HepG2 (cell line): ENCODE results near the gene CA7. TPM values are rescaled to one million over a fixed set of nuclear protein-coding genes. Genes with fewer than 3 reads are reported as not detected.
A peak's percentile ranks its signal among the peaks of the same experiment; 100 is the strongest.

ENCODE experiments used
- EED ChIP-seq: sonication (generic); formaldehyde crosslinking; IDR thresholded peaks from 2 replicates; pipeline ENCODE4 v1.5.0; 2020; ENCODE audit warnings: mild to moderate bottlenecking, missing genetic modification reagents
- GABPB1 ChIP-seq: IDR thresholded peaks from 2 replicates; pipeline ENCODE4 v1.6.1; 2016; ENCODE audit warnings: mild to moderate bottlenecking, missing genetic modification reagents, moderate library complexity, missing compliant biosample characterization
- KDM3A ChIP-seq: IDR thresholded peaks from 2 replicates; pipeline ENCODE4 v1.6.1; 2018; ENCODE audit warnings: low read depth, missing compliant biosample characterization
- LRRFIP1 ChIP-seq: sonication (generic); formaldehyde crosslinking; conservative IDR thresholded peaks from 2 replicates; pipeline ENCODE4 v1.4.0; 2020; ENCODE audit warnings: missing genetic modification reagents
- PHF21A ChIP-seq: sonication (generic); formaldehyde crosslinking; IDR thresholded peaks from 2 replicates; pipeline ENCODE4 v1.5.0; 2020; ENCODE audit warnings: mild to moderate bottlenecking, missing genetic modification reagents
- REST ChIP-seq, 2 experiments: IDR thresholded peaks; 2 replicates each; pipeline ENCODE4 v1.6.1; 2011 to 2012; ENCODE audit warnings: low read length in 2 of 2, borderline replicate concordance in 1 of 2, low read depth in 1 of 2, mild to moderate bottlenecking in 1 of 2, moderate library complexity in 1 of 2
- SRSF4 ChIP-seq: fragments of 200-400 bp; formaldehyde crosslinking; IDR thresholded peaks from one replicate; pipeline ENCODE4 v1.6.1; 2018; ENCODE audit warnings: mild to moderate bottlenecking, low read depth, low read length, moderate library complexity; ENCODE audit not compliant: poor library complexity, severe bottlenecking
- ZBTB14 ChIP-seq: sonication (generic); formaldehyde crosslinking; IDR thresholded peaks from 2 replicates; pipeline ENCODE4 v1.4.0; 2020; ENCODE audit warnings: missing genetic modification reagents
- ZNF121 ChIP-seq: sonication (generic); formaldehyde crosslinking; IDR thresholded peaks from 2 replicates; pipeline ENCODE4 v1.5.0; 2020; ENCODE audit warnings: mild to moderate bottlenecking, missing genetic modification reagents
- ZNF263 ChIP-seq: sonication (generic); formaldehyde crosslinking; IDR thresholded peaks from 2 replicates; pipeline ENCODE4 v1.4.0; 2020; ENCODE audit warnings: missing genetic modification reagents
- ZNF383 ChIP-seq: sonication (generic); formaldehyde crosslinking; IDR thresholded peaks from 2 replicates; pipeline ENCODE4 v1.4.0; 2020; ENCODE audit warnings: missing genetic modification reagents, mild to moderate bottlenecking, borderline replicate concordance
- ZNF549 ChIP-seq: sonication (generic); formaldehyde crosslinking; IDR thresholded peaks from 2 replicates; pipeline ENCODE4 v1.5.0; 2020; ENCODE audit warnings: missing genetic modification reagents
- ZNF556 ChIP-seq: sonication (generic); formaldehyde crosslinking; IDR thresholded peaks from 2 replicates; pipeline ENCODE4 v1.4.0; 2020; ENCODE audit warnings: mild to moderate bottlenecking, missing genetic modification reagents, borderline replicate concordance
- ZNF678 ChIP-seq: sonication (generic); formaldehyde crosslinking; IDR thresholded peaks from 2 replicates; pipeline ENCODE4 v1.4.0; 2020; ENCODE audit warnings: mild to moderate bottlenecking, missing genetic modification reagents
- ZNF704 ChIP-seq: sonication (generic); formaldehyde crosslinking; IDR thresholded peaks from 2 replicates; pipeline ENCODE4 v1.8.1; 2023; ENCODE audit warnings: mild to moderate bottlenecking, inconsistent platforms, moderate library complexity, missing genetic modification reagents, borderline replicate concordance
- ZNF746 ChIP-seq: sonication (generic); formaldehyde crosslinking; IDR thresholded peaks from 2 replicates; pipeline ENCODE4 v1.8.0; 2022; ENCODE audit warnings: mild to moderate bottlenecking, missing genetic modification reagents
- ZNF784 ChIP-seq: sonication (generic); formaldehyde crosslinking; IDR thresholded peaks from 2 replicates; pipeline ENCODE4 v1.5.1; 2020; ENCODE audit warnings: missing genetic modification reagents, mild to moderate bottlenecking, borderline replicate concordance
- ZNF841 ChIP-seq: sonication (generic); formaldehyde crosslinking; IDR thresholded peaks from 2 replicates; pipeline ENCODE4 v1.8.1; 2023; ENCODE audit warnings: missing genetic modification reagents, borderline replicate concordance
- ZSCAN25 ChIP-seq: sonication (generic); formaldehyde crosslinking; IDR thresholded peaks from 2 replicates; pipeline ENCODE4 v1.8.0; 2022; ENCODE audit warnings: mild to moderate bottlenecking, missing genetic modification reagents
- polyA plus RNA-seq, 8 experiments: library from polyadenylated mRNA; depleted of rRNA in 3 of 8; stranded (reverse) in 7 of 8; unstranded in 1 of 8; fragments of >200 nt; fragmentation: Illumina TruSeq in 4 of 8; extraction: Trizol in 4 of 8; gene quantifications; 2 replicates each; pipeline versions ENCODE4 v1.2.1 to v1.2.3, GENCODE V29; 2011 to 2016; ENCODE audit warnings: low read depth in 4 of 8, missing spikeins in 1 of 8, mixed read lengths in 1 of 8; ENCODE audit not compliant: insufficient read depth in 1 of 8
- total RNA-seq, 5 experiments: library from RNA; depleted of rRNA; stranded (reverse); fragments of >200 nt; fragmentation: Illumina TruSeq; extraction: Trizol; gene quantifications; 2 replicates each; pipeline ENCODE4 v1.2.3, GENCODE V29; 2016; ENCODE audit warnings: low read depth in 1 of 5

Gene CA7
- total and polyA plus RNA-seq, 2 of the 13 experiments (the other 11 are each of a cell fraction or from before 2014, with no cell fraction given): not detected

- TF ChIP-seq ZNF841 (CRISPR knock-in tag): no peak
- no peak for TF ChIP-seq ZNF263
- no peak for TF ChIP-seq ZNF746 (CRISPR knock-in tag)
- no peak for TF ChIP-seq ZNF784 (CRISPR knock-in tag)
- no peak for TF ChIP-seq ZBTB14
- TF ChIP-seq SRSF4: no peak
- no peak for TF ChIP-seq ZNF383 (CRISPR knock-in tag)
- TF ChIP-seq PHF21A (CRISPR knock-in tag): no peak
- TF ChIP-seq LRRFIP1: 0 out of 2 replicates have a peak, but pooled peaks have one; percentile 45
- no peak for TF ChIP-seq EED (CRISPR knock-in tag)
- TF ChIP-seq ZNF556: no peak
- no peak for TF ChIP-seq ZSCAN25 (CRISPR knock-in tag)
- no peak for TF ChIP-seq ZNF121 (CRISPR knock-in tag)
- TF ChIP-seq ZNF549: no peak
- peak; percentile 86 for TF ChIP-seq KDM3A
- no peak for TF ChIP-seq ZNF704 (CRISPR knock-in tag)
- TF ChIP-seq REST (IDR thresholded peaks at IDR 0.05; ENCODE audit: borderline replicate concordance in 1 of 2, low read depth in 1 of 2, low read length in 2 of 2): no peak
- peak; percentile 31; the same call in 1 of the 2 replicates for TF ChIP-seq GABPB1 (CRISPR knock-in tag)
- TF ChIP-seq ZNF678 (CRISPR knock-in tag): 0 out of 2 replicates have a peak, but pooled peaks have one; percentile 18
Observed at GRCh38 chr16:66894948-66895688, 50.9 kb downstream of the CA7 start (continued).
